HG03521 (cell line): ENCODE measurements around the gene EMP1.

Experiments
- ATAC-seq: cut with Tn5 transposase; IDR thresholded peaks from one replicate; pipeline ENCODE4 v1.9.1; 2021; ENCODE audit warnings: mild to moderate bottlenecking, moderate library complexity; ENCODE audit not compliant: unreplicated experiment

Gene EMP1

DNA sequence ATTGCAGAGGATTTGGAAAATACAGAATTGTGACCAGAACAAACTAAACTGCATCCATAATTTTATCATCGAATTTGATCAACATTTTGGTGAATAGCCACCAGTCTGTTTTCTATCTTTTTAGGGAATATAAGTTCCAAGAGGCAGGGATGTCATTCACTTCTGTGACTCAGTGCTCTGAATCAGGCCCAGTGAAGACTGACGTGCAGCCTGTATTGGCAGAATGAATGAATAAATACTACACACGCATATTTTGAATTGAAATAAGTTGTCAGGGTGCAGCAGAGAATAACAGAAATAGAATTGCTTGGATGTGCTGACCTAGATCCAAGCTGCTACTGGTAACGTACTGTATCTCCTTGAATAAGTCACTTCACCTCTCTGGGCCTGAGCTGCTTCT lies 1.3 kb upstream of the EMP1 start:
- ATAC-seq = no peak

DNA sequence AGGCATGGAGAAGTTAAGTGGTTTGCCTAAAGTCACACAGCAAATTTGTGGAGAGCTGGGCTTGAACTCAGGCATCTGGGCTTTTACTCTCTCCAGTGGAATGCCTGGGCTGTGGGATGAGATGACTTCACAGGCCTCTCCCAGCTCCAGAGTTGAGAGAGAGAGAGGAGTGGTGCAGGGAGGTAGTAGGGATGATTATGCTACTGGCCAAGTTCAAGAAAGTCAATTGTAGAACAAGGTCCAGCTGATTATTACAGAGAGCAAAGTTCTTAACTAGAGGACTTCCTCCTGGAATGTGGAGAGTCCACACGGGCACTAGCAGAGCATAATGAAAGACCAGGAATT lies 769 bp upstream of the EMP1 start:
- no peak for ATAC-seq

DNA sequence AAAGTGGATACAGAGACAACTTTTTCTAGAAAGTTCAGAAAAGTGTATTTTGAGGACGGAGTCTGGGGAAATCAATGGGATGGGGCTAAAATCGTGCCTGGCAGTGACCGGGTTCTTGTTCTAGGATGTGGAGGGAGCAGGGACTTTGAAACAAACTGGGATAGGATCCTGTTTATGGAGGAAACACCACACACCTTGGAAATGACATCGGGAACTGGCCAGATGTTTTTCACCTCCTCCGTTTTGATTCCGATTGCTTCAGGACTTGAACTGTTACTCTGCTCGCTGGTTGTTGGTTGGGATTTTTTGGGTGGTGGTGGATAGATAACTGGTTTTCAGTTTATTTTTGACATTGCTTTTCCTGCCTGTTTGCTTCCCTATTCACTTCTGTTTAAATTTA lies 506 bp downstream of the EMP1 start:
- no peak for ATAC-seq

DNA sequence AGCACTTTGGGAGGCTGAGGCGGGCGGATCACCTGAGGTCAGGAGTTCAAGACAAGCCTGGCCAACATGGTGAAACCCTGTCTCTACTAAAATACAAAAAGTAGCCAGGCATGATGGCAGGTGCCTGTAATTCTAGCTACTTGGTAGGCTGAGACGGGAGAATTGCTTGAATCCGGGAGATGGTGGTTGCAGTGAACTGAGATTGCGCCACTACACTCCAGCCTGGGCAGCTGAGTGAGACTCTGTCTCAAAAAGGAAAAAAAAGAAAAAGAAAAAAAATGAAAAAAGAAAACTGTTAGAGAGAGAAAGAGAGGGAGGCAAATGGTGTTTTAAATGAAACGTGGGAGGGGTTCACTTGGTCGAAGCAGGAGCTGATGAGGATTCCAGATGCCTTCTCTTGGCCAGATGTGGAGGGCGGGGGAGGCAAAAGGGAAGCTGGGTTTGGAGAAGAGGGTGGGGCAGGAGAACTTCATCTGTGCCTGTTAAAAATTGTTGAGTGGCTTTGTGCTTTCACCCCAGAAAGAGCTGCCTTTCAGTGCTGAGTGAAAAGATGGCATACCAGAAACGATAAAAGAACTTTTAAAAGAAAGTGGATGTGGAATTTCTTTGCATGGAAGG lies 1.1 kb downstream of the EMP1 start:
- no peak for ATAC-seq

DNA sequence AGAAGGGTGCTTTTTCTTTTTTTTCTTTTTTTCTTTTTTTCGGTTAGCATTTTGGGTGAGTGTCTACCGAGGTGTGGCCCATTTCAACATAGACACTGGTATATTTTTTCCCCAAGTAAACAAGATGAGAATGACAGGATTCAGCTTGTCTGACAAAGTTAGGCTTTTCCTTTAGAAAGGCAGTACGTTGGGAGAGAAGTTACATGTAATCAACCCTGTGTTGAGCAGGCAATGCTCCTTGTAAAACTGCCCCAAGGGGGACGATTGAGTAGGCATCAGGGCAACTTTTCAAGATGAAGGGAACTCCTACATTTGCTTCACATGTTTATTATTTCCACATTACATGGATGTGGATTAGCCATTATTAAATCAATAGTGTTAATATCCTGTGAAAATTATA lies 1.7 kb downstream of the EMP1 start:
- no peak for ATAC-seq

GRCh38 chr12:13198876-13199275 lies 2.4 kb downstream of the EMP1 start:
- no peak for ATAC-seq

DNA sequence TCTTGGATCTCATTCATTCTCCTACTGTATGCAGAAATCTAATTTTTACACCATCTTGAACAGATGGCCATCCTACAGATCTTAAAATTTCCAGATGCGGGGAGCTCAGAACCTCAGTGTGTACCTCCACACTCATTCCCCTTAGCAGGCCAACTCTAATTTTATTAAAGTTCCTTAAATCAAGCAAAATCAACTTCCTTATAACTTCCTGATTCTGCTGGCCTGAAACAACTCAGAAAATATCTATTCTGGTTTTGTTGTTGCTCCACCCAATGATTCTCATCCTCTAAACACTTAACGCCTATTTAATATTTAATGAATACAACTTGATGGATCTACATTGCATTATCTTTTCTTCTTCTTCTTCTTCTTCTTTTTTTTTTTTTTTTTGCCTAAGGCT lies 3.1 kb downstream of the EMP1 start:
- no peak for ATAC-seq

DNA sequence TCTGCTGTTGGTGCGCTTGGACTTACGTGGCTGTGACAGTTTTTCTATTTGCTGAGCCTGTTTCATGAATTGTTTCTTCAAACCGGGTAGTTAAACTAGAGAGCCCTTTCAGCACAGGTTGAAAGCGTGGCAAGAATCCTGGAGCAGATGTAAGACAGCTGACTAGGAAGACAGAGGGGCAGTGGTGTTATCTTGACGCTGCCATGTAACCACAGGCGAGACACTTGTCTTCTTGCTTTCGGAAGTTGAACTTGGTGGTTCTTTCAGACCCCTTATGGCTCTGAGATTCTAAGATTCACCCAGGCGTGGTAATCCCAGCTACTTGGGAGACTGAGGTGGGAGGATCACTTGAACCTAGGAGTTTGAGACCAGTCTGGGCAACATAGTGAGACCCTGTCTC lies 4.3 kb downstream of the EMP1 start:
- ATAC-seq = no peak

- no peak for ATAC-seq
Measured at GRCh38 chr12:13203034-13203922, 6.8 kb downstream of the EMP1 start.

GRCh38 chr12:13204428-13204827 lies 7.9 kb downstream of the EMP1 start:
- ATAC-seq = no peak

DNA sequence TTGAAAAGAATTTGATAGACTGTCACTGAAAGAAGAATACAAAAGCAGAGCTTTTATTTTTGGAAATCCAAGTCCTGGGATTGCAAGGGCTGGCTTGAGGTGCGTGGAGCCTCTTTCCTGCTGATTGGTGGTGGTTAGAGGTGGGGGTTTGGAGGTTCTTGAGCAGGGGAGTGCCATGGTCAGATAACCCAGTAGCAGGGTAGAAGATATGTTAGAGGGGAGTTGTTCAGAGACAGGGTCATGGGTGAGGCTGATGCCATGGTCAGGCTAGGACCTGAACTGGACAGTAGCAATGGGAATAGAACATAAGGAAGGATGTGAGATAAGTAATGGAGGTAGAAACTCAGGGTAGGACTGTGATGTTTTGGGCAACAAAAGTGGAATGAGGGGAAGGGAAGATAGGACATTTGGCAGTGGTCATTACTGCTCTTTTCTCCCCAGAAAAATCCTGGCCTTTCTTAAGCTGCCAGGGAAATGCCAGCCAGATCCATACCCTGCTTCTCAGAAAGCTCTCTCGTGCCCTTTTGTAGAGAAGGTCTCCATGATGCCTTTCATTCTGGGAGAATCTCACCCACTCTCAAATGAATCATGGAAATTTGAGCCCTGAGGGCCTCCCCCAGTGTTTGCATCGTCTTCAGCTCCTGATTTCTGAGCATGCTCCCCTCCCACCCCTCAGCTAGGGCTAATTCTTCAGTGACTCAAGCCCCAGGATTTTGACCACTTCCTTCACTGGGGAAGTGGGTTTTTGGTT lies 9.5 kb downstream of the EMP1 start:
- ATAC-seq = no peak

- ATAC-seq = no peak
Measured at GRCh38 chr12:13206560-13206897, 10.0 kb downstream of the EMP1 start.

DNA sequence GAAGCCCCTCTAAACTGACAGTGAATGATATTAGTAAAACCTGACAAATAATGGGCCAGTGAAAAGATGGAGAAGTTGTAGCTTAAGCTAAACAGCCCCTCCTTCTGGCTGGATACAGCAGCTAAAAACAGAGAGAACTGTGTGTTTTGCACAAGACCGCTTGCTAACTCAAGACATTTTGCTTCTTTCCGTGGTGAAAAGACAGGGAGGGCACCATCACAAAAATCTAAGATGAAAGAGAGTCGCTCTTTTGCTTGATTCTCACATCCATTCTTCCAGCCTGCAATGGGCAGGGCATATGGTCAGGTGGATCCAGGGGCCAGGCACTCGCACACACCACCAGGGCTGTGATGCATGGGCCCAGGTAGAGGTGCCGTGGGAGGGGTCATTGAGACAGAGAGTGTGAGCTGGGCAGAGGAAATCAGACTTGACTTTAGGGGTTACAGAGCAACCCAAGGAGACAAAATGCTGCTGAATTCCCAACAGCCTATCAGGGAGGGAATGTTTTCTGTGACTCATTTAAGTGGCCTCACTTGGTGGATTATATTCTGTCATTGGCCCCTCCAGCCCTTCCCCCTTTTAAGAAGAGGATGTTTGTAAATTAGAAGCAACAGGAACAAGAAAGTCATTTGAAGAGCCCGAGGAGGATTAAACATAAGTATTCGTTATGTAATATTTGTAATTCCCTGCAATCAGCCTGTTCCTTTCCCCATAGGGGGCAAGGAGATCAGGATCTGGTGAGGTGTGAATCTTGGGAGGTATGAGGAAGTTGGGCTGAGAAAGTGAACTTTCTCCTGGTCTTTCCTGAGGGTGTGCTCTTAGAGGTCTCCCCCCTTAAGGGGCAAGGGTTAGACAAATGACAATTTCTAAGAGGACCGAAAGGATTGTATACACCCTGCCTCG lies 12.3 kb downstream of the EMP1 start:
- no peak for ATAC-seq

GRCh38 chr12:13209436-13210235 lies 13.1 kb downstream of the EMP1 start:
- ATAC-seq = no peak

DNA sequence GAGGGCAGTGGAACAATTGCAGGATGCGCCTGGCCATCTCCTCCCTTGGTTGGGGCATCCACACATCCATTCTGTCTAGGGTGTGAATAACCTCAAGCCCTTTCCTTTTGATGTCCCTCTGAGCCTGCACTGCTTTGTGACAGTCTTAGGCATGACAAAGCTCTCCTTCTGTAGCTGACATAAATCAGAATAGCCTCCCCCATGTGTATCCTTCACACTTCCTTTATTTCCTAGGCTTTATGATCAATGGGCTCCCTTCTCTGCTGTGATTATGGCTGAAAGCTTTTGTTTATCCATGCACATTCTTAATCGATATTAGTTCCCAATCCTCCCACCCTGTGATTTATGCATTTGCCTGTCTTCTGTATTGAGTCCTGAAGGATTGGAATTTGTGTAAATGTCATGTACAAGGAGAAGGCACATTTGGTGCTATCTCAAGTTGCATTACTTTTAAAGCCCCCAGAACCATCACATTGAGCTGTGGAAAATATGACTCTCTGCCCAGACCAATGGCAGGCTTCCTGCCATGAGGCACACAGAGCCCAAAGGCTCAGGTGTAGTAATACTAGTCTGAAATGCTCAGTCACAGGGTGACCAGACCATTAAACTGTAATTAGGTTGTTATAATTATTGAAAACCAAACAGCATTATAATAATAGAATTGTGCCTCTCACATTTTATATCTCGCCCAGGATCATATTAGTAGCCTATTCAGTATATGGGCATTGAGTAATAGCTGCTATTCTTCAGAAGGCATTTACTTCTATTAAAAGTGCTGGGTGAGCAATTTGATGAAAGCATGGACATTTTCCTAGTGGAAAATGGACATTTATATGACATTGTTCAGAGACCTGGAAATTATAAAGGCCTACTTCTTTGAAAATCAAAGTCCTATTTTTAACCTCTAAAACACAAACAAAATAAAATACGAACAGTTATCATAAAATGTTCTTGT lies 14.0 kb downstream of the EMP1 start:
- no peak for ATAC-seq

- no peak for ATAC-seq
Measured at GRCh38 chr12:13211191-13211858, 14.8 kb downstream of the EMP1 start.

DNA sequence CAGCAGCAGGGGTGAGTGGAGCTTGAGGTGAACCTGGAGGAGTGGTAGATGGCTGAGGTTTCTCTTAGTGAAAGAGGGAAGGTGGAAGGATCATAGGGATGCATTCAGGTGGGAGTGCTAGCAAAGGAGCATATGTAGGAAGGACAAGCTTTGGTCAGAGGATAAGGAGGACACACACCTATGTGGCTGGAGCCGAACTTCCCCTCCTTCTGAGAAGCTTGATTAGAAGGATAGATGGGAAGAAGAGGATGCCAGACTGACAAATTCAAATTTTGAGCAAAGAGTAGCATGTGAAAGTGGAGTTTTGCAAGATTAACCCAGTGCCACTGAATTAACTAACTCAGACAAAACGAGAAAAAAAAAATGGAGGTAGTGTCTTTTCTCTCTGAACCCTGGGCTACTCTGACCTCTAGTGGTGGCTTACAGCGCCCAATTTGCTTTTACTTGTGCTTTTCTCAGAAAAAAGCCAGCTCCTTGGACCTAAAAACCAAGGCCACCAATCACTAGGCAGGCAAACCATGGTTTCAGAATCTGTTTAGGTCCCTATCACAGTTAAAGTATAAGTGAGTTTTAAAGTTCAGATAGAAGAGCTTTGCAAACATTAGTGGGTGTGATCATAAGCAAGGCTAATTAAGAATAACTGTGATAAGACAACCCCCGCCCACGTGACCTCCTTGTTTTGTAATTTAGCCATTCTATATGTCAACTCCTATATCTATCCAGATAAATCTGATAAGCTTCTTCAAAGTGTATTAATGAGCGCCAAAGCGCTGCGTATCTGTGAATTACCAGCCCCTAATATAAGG lies 15.5 kb downstream of the EMP1 start:
- no peak for ATAC-seq

GRCh38 chr12:13215056-13215455 lies 18.5 kb downstream of the EMP1 start:
- ATAC-seq = no peak
